GM19035 (cell line): ENCODE results near the gene ZNF320.
"Not testable (repeated sequence)": the region's sequence is repeated elsewhere in the genome, so short reads cannot be mapped to it uniquely, and the experiment has no call there.

Source experiments
- ATAC-seq: cut with Tn5 transposase; IDR thresholded peaks from one replicate; pipeline ENCODE4 v1.9.1; 2021; ENCODE audit not compliant: unreplicated experiment

Gene ZNF320

DNA sequence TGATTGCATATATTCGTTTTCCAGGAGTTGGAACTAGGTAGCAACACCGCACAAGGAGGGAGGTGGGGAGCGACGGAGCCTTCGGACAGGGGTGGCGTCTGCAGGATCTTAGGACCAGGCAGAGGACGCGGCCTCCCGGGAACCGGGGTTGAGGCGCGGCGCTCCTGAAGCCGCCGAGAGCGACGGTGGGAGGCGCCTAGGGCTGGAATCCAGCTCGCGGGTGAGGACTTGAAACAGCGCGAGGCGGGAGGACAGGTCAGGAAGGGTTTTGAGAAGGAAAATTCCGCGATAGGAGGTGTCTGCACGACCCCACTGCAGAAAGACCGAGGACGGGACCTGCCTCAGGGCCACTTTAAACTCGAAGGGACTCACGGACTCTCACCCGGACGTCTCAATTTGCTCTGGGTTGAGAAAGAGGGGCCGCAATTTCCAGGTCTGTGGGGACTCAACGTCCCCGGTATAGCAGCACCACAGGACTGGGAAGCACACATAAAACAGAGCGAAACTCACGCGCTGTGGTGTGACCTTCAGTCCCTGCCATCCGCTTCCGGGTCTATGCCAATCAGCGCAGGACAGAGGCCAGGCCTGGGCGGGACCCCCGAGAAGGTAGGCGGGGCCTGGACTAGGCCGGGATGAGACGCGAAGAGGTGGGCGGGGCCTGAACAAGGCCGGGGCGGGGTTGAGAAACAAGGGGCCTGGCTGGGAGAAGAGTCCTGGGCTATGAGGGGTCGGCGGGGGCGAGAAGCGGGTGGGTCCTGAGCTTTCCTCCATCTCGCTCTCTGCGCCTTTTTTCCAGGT, at the start of gene ZNF320:
Gene ZNF320, minus strand, starts transcription at position 498 of the 798 bp plus-strand sequence. CDS start 7,380 bp downstream, outside the sequence.
- ATAC-seq = peak; percentile 98

DNA sequence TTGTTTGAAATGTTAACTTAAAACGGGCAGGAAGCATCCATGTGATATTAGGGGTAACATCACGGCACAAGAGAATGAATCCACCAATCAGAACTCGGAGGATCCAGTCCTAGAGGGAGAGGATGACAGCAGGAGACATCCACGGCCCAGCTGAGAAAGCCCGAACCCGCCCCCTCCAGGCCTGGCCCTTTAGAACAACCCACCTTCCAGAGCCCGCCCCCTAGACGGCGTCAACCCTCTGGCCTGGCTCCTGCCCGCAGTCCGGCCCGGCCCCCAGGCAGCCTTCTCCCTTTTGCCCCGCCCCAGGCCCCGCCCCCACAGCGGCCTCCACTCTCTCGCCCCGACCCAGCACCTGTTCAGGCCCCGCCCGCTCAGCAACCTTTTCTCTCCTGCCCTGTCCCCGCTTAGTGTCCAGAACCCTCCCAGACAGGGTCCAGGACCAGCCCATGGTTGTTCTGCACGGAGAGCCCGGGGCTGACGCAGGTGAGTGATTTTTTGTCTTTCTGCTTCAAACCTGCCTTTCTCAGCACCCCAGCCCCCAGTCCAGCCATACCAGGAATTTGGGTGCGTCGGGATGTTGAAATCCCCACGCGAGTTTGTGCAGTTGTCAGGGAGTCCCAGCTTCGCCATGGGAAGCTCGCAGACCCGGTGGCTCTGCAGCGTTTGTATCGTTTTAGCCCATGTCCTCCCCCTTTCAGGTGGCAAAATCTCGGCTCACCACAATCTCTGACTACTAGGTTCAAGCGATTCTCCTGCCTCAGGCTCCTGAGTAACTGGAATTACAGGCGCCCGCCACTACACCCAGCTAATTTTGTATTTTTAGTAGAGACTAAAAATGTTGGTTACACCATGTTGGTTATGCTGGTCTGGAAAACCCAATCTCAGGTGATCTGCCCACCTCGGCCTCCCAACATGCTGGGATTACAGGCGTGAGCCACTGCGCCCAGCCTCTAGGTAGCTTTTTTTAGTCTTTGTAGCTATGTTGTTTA, 49.2 kb upstream of the ZNF320 start:
- no peak for ATAC-seq

DNA sequence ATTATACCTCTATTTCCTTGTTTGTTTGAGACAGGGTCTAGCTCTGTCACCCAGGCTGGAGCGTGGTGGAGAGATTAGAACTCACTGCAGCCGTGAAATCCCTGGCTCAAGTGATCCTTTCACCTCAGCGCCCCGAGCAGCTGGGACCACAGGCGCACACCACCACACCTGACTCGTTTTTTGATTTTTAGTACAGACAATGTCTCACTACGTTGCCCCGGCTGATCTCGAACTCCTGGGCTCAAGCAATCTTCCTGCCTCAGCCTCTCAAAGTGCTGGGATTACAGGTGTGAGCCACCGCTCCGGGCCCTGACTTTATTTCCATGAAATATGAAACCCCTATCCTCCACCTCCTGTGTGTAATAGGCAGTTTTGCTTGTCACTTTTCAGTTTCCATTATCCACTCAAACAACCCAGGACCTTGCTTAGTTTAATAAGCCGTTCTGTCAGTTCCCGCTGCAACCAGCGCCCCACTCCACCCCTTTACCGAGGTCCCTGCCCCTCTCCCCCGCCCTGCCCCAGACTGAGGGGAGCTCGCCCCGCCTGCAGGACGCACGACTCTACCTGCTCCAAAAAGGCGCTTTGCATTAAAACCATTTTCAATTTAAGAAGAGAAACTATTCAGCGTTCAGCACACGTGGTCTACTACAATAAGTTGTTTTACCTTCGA, 48.4 kb upstream of the ZNF320 start:
- ATAC-seq = no peak

DNA sequence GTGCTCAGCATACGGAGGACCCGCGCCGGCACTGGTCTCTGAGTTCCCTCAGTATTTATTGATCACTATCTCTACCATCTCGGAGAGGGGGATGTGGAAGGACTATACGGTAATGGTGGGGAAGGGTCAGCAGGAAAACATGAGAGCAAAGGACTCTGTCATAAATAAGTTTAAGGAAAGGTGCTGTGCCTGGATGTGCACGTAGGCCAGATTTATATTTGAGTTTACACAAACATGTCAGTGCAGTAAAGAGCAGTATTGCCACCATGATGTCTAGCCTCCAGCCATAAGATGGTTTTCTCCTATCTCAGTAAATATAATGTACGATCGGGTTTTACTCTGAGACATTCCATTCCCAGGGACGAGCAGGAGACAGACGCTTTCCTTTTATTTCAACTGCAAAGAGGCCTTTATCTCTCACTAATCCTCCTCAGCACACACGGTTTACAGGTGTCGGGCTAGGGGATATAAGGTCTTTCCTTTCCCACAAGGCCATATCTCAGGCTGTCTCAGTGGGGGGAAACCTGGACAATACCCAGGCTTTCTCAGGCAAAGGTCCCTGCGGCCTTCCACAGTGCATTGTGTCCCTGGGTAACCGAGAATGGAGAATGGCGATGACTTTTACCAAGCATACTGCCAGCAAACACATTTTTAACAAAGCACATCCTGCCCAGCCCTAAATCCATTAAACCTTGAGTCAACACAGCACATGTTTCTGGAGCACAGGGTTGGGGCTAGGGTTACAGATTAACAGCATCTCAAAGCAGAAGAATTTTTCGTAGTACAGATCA, 47.5 kb upstream of the ZNF320 start:
- ATAC-seq = not testable (repeated sequence)

DNA sequence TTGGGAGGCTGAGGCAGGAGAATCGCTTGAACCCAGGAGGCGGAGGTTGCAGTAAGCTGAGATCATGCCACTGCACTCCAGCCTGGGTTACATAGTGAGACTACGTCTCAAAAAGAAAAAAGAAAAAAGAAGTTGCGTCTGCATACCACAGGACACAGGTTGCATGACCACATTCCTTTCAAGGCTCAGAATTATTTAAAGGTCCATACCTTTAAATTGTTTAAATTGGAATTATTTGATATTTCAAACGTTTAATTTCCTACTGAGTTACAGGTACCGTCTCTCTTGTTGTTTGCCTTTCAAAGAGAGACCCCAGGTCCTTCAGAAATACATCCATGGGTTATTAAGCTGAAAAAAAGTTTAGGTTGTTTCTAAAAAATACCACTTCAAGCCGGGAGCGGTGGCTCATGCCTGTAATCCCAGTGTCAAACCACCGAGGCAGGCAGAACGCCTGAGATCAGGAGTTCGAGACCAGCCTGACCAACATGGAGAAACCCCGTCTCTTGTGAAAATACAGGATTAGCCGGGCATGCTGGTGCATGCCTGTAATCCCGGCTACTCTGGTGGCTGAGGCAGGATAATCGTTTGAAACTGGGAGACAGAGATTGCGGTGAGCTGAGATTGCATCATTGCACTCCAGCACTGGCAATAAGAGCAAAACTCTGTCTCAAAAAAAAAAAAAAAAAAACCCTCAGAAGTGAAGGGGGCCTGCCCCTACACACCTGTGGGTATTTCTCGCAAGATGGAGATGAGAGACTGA, 46.6 kb upstream of the ZNF320 start:
- no peak for ATAC-seq

DNA sequence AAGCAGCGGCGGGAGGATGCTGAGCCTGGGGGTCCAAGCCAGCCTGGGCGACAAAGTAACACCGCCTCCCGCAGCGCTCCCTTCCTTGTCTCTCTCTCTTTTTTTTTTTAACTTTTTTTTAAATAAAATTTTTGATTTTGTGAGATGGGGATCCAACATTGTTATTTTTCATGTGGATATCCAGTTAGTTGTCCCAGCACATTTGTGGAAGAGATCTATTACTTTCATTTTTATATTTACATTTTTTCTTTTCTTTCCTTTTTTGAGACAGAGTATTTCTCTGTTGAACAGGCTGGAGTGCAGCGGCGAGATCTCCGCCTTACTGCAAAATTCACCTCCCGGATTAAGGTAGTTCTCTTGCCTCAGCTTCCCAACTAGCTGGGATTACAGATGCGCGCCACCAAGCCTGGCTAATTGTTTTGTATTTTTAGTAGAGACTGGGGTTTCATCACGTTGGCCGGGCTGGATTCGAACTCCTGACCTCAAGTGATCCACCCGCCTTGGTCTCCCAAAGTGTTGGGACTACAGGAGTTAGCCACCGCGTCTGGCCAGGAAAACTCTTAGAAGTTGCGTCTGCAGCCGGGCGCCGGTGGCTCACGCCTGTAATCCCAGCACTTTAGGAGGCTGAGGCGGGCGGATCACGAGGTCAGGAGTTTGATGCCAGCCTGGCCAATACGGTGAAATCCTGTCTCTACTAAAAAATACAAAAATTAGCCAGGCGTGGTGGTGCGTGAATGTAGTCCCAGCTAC, 45.9 kb upstream of the ZNF320 start:
- no peak for ATAC-seq

DNA sequence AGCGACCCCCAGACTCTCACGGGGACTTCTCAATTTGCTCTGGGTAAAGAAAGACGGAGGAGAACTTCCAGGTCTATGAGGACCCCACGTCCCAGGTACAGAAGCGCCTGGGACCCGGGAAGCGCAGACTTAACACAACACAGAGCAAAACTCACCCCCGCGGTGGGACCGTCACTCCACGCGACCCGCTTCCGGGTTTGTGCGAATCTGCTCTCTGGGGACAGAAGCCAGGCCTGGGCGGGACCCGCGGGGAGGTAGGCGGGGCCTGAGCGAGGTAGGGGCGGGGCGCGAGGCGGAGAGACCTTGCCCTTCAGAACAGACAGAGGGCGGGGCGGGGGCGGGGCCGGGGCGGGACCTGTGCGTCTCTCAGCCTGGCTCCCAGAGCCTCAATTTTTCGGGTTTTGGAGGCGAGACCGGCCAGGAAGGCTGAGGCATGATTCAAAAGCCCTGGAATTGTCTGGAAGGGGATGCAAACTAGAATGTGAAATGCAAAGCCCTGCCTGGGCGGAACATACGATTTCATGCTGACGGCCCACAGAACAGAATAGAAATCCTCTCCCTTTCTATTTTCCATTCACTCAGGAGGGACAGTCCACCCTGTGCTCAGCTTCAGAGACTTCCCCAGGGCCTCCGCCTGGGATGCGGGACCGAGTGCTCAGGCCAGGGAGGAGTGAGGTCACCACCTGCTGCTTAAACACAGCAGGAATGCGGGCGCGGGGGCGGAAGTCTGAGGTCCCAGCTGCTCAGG, 45.1 kb upstream of the ZNF320 start:
- peak; percentile 97 for ATAC-seq

DNA sequence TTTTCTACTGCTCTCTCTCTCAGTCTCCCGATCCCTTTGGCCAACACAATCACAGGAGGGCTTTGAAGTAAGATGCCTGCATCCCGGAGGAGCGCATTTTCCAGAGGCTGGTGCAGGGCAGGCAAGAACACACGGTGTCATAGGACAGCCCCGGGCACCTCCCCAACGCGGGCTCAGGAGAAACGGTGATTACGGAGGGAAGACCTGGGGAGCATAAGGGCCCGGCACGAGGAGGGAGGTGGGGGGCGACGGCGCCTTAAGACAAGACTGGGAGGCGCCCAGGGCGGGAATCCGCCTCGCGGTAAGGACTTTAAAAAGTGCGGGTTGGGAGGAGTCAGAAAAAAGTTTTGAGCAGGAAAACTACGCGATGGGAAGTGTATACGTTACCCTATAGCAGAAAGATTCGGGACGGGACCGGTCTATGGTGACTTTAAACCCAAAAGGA, 44.5 kb upstream of the ZNF320 start:
- ATAC-seq = peak; percentile 19

DNA sequence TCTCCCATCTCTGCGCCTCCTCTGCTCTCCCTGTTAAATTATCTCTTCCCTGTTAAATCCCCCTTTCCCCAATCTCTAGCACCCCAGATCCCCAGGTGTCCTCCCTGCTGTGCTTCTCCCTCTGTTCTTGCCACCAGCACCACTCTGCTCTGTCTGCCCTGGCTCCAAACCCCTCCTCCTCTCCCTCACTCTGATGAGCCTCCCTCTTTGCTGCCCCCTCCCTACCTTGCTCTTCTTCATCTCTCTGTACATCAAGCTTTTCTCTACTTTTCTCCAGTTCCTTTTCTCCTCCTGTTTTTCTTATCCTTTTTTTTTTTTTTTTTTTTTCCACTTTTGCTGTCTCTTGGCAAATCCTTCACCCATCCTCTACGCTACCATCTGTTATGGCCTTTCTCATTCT, 44.1 kb upstream of the ZNF320 start:
- ATAC-seq = not testable (repeated sequence)

DNA sequence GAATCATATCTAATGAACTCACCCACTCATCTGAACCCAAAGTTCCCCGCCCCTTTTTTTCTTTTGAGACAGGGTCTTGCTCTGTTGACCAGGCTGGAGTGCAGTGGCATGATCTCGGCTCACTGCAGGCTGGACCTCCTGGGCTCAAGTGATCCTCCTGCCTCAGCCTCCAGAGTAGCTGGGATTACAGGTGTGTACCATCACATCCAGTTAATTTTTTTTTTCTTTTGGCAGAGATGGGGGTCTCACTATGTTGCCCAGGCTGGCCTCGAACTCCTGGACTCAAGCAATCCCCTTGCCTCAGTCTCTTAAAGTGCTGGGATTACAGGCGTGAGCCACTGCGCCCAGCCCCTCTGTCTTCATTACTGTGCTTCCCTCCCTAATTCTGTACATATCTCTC, 43.5 kb upstream of the ZNF320 start:
- not testable (repeated sequence) for ATAC-seq

DNA sequence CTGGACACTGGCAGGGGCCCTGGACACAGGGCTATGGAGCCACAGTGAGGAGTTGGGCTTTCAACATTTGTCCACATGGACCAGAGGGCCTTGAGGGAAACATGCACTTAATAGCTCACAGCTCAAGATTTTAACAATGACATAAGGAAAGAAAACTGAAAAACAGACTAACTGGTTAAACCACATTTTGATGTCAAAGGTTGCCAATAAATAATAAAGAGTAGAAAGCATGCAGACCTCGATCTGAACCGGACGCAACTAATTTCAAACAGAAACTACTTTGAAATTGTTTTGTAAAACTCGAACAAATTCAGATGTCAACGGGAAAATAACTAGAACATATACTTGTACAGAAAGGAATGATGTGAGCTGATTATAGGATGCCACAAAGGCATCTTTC, 41.3 kb upstream of the ZNF320 start:
- no peak for ATAC-seq

DNA sequence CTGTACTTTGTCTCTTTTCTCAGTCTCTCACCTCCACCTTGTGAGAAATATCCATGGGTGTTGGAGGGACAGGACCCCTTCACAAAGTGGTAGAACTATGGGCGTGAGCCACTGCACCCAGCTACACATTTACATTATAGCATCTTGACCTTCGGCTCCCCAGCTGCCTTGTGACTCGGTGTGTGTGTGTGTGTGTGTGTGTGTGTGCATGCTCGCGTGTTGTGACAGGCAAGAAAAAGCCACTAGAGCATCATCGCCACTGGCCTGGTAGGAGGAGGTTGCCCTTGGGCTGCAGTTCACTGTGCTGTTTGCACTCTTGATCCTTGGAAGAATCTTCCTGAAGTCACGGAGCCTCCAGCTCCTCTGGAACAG, 39.5 kb upstream of the ZNF320 start:
- ATAC-seq = no peak

DNA sequence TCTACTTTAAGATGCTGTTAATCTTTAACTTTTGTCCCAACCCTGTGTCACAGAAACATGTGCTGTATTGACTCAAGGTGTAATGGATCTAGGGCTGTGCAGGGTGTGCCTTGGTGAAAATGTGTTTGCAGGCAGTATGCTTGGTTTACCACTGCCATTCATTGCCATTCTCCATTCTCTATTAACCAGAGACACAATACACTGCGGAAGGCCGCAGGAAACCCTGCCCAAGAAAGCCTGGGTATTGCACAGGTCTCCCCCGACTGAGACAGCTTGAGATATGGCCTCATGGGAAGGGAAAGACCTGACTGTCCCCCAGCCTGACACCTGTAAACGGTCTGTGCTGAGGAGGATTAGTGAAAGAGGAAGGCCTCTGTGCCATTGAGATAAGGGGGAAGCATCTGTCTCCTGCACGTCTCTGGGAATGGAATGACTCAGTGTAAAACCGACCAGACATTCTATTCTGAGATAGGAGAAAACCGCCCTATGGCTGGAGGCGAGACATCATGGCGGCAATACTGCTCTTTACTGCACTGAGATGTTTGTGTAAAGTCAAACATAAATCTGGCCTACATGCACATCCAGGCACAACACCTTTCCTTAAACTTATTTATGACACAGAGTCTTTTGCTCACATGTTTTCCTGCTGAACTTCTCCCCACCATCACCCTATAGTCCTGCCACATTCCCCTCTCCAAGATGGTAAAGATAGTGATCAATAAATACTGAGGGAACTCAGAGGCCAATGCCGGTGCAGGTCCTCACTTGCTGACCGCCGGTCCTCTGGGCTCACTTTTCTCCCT, 38.9 kb upstream of the ZNF320 start:
- ATAC-seq = no peak

DNA sequence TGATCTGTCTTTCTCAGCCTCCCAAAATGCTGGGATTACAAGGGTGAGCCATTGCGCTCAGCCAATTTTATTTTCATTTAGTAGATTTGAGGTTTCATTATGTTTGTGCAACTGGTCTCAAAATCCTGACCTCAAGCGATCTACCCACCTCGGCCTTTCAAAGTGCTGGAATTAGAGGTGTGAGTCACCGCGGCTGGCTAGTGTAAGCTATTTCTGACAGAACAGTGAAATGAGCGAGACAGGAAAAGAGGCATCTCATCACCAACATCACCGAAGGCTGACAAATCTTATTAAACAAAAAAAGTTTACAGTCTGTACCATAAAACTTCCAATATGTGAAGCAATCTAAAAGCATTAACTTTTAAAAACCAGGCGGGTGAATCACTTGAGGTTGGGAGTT, 38.0 kb upstream of the ZNF320 start:
- no peak for ATAC-seq

DNA sequence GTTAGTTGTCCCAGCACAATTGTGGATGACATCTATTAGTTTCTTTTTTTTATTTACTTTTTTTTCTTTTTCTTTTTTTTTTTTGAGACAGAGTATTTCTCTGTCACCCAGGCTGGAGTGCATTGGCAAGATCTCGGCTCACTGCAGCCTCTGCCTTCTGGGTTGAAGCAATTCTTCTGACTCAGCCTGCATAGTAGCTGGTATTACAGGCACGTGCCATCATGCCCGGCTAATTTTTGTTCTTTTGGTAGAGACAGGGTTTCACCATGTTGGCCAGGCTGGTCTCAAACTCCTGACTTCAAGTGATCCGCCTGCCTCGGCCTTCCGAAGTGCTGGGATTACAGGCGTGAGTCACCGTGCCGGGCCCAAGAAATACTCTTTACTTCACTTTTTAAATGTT, 27.2 kb upstream of the ZNF320 start:
- ATAC-seq = not testable (repeated sequence)

DNA sequence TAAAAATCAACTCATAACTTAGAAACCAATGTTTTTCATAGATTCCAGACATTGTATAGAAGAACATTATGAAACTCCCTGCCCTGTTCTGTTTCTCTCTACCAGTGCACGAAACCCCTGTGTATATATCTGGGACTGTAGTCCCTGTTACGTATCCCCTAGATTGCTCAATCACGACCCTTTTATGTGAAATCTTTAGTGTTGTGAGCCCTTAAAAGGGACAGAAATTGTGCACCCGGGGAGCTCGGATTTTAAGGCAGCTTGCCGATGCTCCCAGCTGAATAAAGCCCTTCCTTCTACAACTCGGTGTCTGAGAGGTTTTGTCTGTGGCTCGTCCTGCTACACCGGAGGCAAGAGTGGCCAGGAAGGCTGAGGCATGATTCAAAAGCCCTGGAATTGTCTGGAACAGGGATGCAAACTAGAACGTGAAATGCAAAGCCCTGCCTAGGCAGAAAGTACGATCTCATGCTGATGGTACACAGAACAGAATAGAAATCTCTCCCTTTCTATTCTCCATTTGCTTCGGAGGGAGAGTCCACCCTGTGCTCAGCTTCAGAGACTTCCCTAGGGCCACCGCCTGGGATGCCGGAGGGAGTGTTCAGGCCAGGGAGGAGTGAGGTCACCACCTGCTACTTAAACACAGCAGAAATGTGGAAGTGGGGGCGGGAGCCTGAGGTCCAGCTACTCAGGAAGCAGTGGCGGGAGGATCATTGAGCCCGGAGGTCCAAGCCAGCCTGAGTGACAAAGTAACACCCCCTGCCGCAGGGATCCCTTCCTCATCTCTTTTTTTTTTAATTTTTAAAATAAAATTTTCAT, 26.6 kb upstream of the ZNF320 start:
- ATAC-seq = no peak
